Naive B cell (primary cell): ENCODE results near the gene SLIRP. TPM values are rescaled to one million over a fixed set of nuclear protein-coding genes. Genes with fewer than 3 reads are reported as not detected.
"Not testable (repeated sequence)": the region's sequence is repeated elsewhere in the genome, so short reads cannot be mapped to it uniquely, and the experiment has no call there.

Experiments used
- ATAC-seq, 2 donors: fragments of 150-1000 bp; cut with Tn5 transposase; 2 replicates each; pipeline ENCODE4 v1.10.0; 2021; ENCODE audit warnings: low read depth in 2 of 2, mild to moderate bottlenecking in 2 of 2, moderate library complexity in 2 of 2
- DNase-seq: peaks from one replicate; pipeline ENCODE4 v3.0.0; 2022
- H3K27ac Mint-ChIP-seq, 6 donors: one replicate each; pipeline ENCODE4 v1.8.0; 2020 to 2022; ENCODE audit warnings: mild to moderate bottlenecking in 6 of 6, mixed read lengths in 6 of 6, moderate library complexity in 5 of 6, inconsistent platforms in 2 of 6
- H3K27me3 Mint-ChIP-seq, 3 donors: one replicate each; pipeline ENCODE4 v1.8.0; 2021 to 2022; ENCODE audit warnings: mixed read lengths in 3 of 3, mild to moderate bottlenecking in 1 of 3
- H3K36me3 Mint-ChIP-seq, 2 donors: one replicate each; pipeline ENCODE4 v1.8.0; 2020 to 2022; ENCODE audit warnings: mixed read lengths in 2 of 2, inconsistent platforms in 1 of 2, mild to moderate bottlenecking in 1 of 2
- H3K4me1 Mint-ChIP-seq, 3 donors: one replicate each; pipeline ENCODE4 v1.8.0; 2020 to 2022; ENCODE audit warnings: mixed read lengths in 3 of 3, inconsistent platforms in 1 of 3, mild to moderate bottlenecking in 1 of 3, moderate library complexity in 1 of 3
- H3K4me3 Mint-ChIP-seq, 8 donors: one replicate each; pipeline ENCODE4 v1.8.0; 2020 to 2022; ENCODE audit warnings: mild to moderate bottlenecking in 8 of 8, mixed read lengths in 8 of 8, moderate library complexity in 8 of 8, inconsistent platforms in 2 of 8
- H3K9me3 Mint-ChIP-seq, 7 donors: one replicate each; pipeline ENCODE4 v1.8.0; 2020 to 2022; ENCODE audit warnings: mixed read lengths in 7 of 7, mild to moderate bottlenecking in 5 of 7, inconsistent platforms in 2 of 7, moderate library complexity in 1 of 7
- polyA plus RNA-seq, 6 donors: library from polyadenylated mRNA; unstranded; fragments of 300-500 nt; fragmentation: Illumina TruSeq; gene quantifications; one replicate each; pipeline ENCODE4 v1.2.3, GENCODE V29; 2021; ENCODE audit warnings: low read depth in 6 of 6

Gene SLIRP
- polyA plus RNA-seq, 6 donors from 2014 or later, result 199 to 247 (median 239) TPM

- H3K9me3 Mint-ChIP-seq, result no peaks in the 10 kb centered on the region
- H3K4me3 Mint-ChIP-seq, result peak overlapping the region in 7 of 8 donors; percentile 9 to 100 (median 93)
- H3K27me3 Mint-ChIP-seq, result no peaks in the 10 kb centered on the region
- ATAC-seq, result no peak
- peaks cover 5 to 7% of the 10 kb centered on the region in 2 donors for H3K36me3 Mint-ChIP-seq
- DNase-seq, result no peak
- peak overlapping the region in 1 of 6 donors; percentile 16 for H3K27ac Mint-ChIP-seq
- peaks cover 31 to 40% (median 38%) of the 10 kb centered on the region in 3 donors for H3K4me1 Mint-ChIP-seq
Measured at GRCh38 chr14:77709412-77709811, 1.5 kb downstream of the SLIRP start.

GRCh38 chr14:77710364-77710763 is 2.5 kb downstream of the SLIRP start:
- no peak for DNase-seq
- Mint-ChIP-seq H3K9me3 (no peaks in the 10 kb centered on the region), H3K4me3 (peak overlapping the region in 4 of 8 donors; percentile 35 to 95 (median 46)), H3K4me1 (peaks cover 34 to 40% (median 34%) of the 10 kb centered on the region in 3 donors), H3K27ac (peak overlapping the region in 2 of 6 donors; percentile 16 to 63), H3K27me3 (no peaks in the 10 kb centered on the region), H3K36me3 (peaks cover 5 to 15% of the 10 kb centered on the region in 2 donors)
- ATAC-seq, result no peak

- Mint-ChIP-seq H3K4me1 (peaks cover 4 to 13% (median 5%) of the 10 kb centered on the region in 3 donors), H3K36me3 (peaks cover 12 to 20% of the 10 kb centered on the region in 2 donors), H3K9me3 (no peaks in the 10 kb centered on the region), H3K27ac (peak overlapping the region in 2 of 6 donors; percentile 32 to 86), H3K4me3 (no peak overlapping the region), H3K27me3 (no peaks in the 10 kb centered on the region)
- ATAC-seq (no peak), DNase-seq (no peak)
Measured at GRCh38 chr14:77714926-77715325, 7.0 kb downstream of the SLIRP start.

- Mint-ChIP-seq H3K27ac (peak overlapping the region in 1 of 6 donors; percentile 36), H3K36me3 (peaks cover 18 to 20% of the 10 kb centered on the region in 2 donors), H3K9me3 (no peaks in the 10 kb centered on the region)
Measured at GRCh38 chr14:77717608-77718305, 9.9 kb downstream of the SLIRP start.

GRCh38 chr14:77721437-77721836 is 13.5 kb downstream of the SLIRP start:
- Mint-ChIP-seq H3K9me3 (no peaks in the 10 kb centered on the region), H3K4me1 (no peaks in the 10 kb centered on the region), H3K4me3 (no peak overlapping the region), H3K36me3 (peaks cover 21 to 25% of the 10 kb centered on the region in 2 donors), H3K27me3 (no peaks in the 10 kb centered on the region), H3K27ac (no peak overlapping the region)
- no peak for DNase-seq
- ATAC-seq, result no peak

More at GRCh38 chr14:77717608-77718305, 9.9 kb downstream of the SLIRP start:
- H3K27me3 Mint-ChIP-seq, result no peaks in the 10 kb centered on the region
- ATAC-seq (no peak), DNase-seq (no peak)
- H3K4me3 Mint-ChIP-seq, result peak overlapping the region in 1 of 8 donors; percentile 27
- H3K4me1 Mint-ChIP-seq, result peaks cover 0 to 5% (median 0%) of the 10 kb centered on the region in 3 donors

GRCh38 chr14:77722301-77722700 is 14.4 kb downstream of the SLIRP start:
- H3K27me3 Mint-ChIP-seq, result no peaks in the 10 kb centered on the region
- H3K36me3 Mint-ChIP-seq, result peaks cover 25 to 31% of the 10 kb centered on the region in 2 donors
- ATAC-seq (no peak), DNase-seq (no peak)
- H3K4me3 Mint-ChIP-seq, result no peak overlapping the region
- H3K9me3 Mint-ChIP-seq, result no peaks in the 10 kb centered on the region
- peak overlapping the region in 2 of 6 donors; percentile 43 to 53 for H3K27ac Mint-ChIP-seq
- H3K4me1 Mint-ChIP-seq, result no peaks in the 10 kb centered on the region

GRCh38 chr14:77730976-77731497 is 23.1 kb downstream of the SLIRP start:
- no peak overlapping the region for H3K4me3 Mint-ChIP-seq
- ATAC-seq, result no peak
- no peaks in the 10 kb centered on the region for H3K9me3 Mint-ChIP-seq
- no peak for DNase-seq
- peaks cover 25 to 39% of the 10 kb centered on the region in 2 donors for H3K36me3 Mint-ChIP-seq
- H3K4me1 Mint-ChIP-seq, result no peaks in the 10 kb centered on the region
- no peaks in the 10 kb centered on the region for H3K27me3 Mint-ChIP-seq
- H3K27ac Mint-ChIP-seq, result peak overlapping the region in 2 of 6 donors; percentile 63 to 72

GRCh38 chr14:77738559-77739250 is 30.8 kb downstream of the SLIRP start:
- H3K27ac Mint-ChIP-seq, result no peak overlapping the region
- no peaks in the 10 kb centered on the region for H3K9me3 Mint-ChIP-seq
- H3K36me3 Mint-ChIP-seq, result peaks cover 7 to 10% of the 10 kb centered on the region in 2 donors
- ATAC-seq (no peak), DNase-seq (no peak)
- no peak overlapping the region for H3K4me3 Mint-ChIP-seq
- no peaks in the 10 kb centered on the region for H3K27me3 Mint-ChIP-seq
- H3K4me1 Mint-ChIP-seq, result peaks cover 3 to 16% (median 6%) of the 10 kb centered on the region in 3 donors

- DNase-seq (no peak), ATAC-seq (no peak)
- Mint-ChIP-seq H3K36me3 (peaks cover 11 to 20% of the 10 kb centered on the region in 2 donors), H3K4me1 (peaks cover 3 to 21% (median 13%) of the 10 kb centered on the region in 3 donors), H3K9me3 (no peaks in the 10 kb centered on the region), H3K4me3 (no peak overlapping the region), H3K27me3 (no peaks in the 10 kb centered on the region), H3K27ac (peak overlapping the region in 1 of 6 donors; percentile 42)
Measured at GRCh38 chr14:77741438-77741837, 33.5 kb downstream of the SLIRP start.

- H3K9me3 Mint-ChIP-seq, result no peaks in the 10 kb centered on the region
- H3K27ac Mint-ChIP-seq, result peak overlapping the region in 2 of 6 donors; percentile 55 to 74
- no peak overlapping the region for H3K4me3 Mint-ChIP-seq
- ATAC-seq (no peak), DNase-seq (no peak)
- peaks cover 22 to 29% of the 10 kb centered on the region in 2 donors for H3K36me3 Mint-ChIP-seq
- H3K27me3 Mint-ChIP-seq, result no peaks in the 10 kb centered on the region
- H3K4me1 Mint-ChIP-seq, result peaks cover 0 to 21% (median 7%) of the 10 kb centered on the region in 3 donors
Measured at GRCh38 chr14:77746064-77746702, 38.3 kb downstream of the SLIRP start.

GRCh38 chr14:77747425-77747824 is 39.5 kb downstream of the SLIRP start:
- H3K27me3 Mint-ChIP-seq, ATAC-seq: not testable (repeated sequence)
- H3K4me1 Mint-ChIP-seq, result peaks cover 0 to 19% (median 12%) of the 10 kb centered on the region in 3 donors

GRCh38 chr14:77752266-77752665 is 44.4 kb downstream of the SLIRP start:
- Mint-ChIP-seq H3K9me3 (no peaks in the 10 kb centered on the region), H3K4me3 (no peak overlapping the region), H3K36me3 (peaks cover 14 to 26% of the 10 kb centered on the region in 2 donors), H3K27me3 (no peaks in the 10 kb centered on the region), H3K4me1 (peaks cover 8 to 21% (median 12%) of the 10 kb centered on the region in 3 donors), H3K27ac (no peak overlapping the region)
- no peak for DNase-seq
- ATAC-seq, result no peak

More at GRCh38 chr14:77747425-77747824, 39.5 kb downstream of the SLIRP start:
- DNase-seq, H3K9me3 Mint-ChIP-seq, H3K27ac Mint-ChIP-seq, H3K4me3 Mint-ChIP-seq: not testable (repeated sequence)
- H3K36me3 Mint-ChIP-seq, result peaks cover 27 to 29% of the 10 kb centered on the region in 2 donors
